GM12874 (cell line): Measurements from ENCODE around the gene ATP10B.

ENCODE experiments used
- TF ChIP-seq, protein P1 (sequence below): IDR thresholded peaks from 2 replicates; pipeline ENCODE4 v1.5.1; 2011; ENCODE audit warnings: low read depth, mild to moderate bottlenecking, control low read depth, low read length, moderate library complexity; ENCODE audit not compliant: insufficient read depth

ATP10B gene

DNA sequence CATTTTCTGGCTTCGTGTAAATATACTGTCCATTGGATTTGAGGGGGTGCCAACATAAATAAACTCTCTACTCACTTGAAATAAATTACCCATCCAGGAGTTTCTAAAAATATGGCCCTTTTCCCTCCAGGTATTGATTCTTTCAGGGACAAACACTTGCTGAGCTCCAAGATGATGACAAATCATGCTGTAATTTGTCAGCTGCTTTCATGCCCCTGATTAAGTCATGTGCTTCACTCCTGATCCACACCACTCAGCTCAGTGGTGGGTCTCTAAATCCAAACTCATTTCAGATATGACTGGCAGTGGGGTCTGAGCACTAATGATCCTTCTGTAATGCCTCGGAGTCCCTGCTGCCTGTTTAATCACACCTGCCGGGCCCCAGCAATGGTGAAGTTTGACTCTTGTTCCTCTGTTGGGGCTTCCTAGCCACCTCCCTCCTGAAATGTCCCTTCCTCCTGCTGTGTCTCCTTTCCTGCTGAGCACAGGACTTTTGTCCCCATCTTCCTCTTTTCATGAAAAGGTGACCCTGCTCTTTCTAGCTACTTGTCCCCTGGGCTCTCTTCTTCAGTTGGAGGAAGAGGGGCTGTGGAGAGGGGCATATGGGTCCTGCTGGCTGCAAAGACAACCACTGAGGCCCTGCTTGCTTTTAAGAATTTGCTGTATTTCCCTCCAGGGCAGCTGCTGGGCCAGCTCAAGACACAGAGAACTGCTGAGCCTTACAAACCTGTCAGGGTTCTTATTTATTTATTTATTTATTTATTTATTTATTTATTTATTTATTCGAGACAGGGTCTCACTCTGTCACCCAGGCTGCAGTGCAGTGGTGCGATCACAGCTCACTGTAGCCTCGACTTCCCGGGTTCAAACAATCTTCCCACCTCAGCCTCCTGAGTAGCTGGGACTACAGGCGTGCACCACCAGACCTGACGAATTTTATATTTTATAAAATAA is 200.0 kb downstream of the ATP10B start:
- TF ChIP-seq, protein P1, sequence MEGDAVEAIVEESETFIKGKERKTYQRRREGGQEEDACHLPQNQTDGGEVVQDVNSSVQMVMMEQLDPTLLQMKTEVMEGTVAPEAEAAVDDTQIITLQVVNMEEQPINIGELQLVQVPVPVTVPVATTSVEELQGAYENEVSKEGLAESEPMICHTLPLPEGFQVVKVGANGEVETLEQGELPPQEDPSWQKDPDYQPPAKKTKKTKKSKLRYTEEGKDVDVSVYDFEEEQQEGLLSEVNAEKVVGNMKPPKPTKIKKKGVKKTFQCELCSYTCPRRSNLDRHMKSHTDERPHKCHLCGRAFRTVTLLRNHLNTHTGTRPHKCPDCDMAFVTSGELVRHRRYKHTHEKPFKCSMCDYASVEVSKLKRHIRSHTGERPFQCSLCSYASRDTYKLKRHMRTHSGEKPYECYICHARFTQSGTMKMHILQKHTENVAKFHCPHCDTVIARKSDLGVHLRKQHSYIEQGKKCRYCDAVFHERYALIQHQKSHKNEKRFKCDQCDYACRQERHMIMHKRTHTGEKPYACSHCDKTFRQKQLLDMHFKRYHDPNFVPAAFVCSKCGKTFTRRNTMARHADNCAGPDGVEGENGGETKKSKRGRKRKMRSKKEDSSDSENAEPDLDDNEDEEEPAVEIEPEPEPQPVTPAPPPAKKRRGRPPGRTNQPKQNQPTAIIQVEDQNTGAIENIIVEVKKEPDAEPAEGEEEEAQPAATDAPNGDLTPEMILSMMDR = no peak

DNA sequence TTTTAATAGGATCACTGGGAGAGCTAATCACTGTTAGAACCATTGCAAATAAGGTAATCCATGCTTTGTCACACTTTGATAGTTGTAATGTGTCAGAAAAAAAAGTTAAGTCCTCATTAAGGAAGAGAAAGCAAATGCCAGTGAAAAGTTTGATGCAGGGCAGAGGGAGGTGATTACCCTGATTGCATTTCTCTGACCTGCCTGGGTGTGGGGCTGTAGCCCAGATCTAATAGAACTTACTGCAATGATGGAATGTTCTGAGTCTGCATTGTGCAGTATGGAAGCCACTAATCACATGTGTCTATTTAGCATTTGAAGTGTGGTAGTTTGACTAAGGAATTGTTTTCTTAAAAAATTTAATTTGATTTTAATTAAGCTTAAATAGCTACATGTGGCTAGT is 202.7 kb downstream of the ATP10B start:
- TF ChIP-seq, protein P1 = peak; percentile 43; the same call in 1 of the 2 replicates

DNA sequence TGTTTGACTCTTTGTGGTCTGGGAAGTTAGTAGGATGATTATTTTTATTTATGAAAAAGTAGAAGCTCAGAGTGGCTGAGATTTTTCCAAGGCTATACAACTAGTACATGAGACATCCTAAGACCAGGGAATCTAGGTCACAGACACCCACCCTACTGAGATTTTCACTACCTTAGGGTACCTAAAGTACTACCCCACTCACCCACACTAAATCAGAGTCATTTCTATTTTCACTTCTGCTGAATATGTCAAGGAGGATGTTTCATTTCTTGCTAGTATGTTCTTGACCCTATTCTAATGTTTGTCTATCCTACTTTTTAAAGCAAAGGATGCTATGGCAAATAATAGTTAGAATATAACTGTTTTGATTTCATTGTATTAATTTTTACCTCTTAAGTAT is 206.0 kb downstream of the ATP10B start:
- TF ChIP-seq, protein P1 = no peak

DNA sequence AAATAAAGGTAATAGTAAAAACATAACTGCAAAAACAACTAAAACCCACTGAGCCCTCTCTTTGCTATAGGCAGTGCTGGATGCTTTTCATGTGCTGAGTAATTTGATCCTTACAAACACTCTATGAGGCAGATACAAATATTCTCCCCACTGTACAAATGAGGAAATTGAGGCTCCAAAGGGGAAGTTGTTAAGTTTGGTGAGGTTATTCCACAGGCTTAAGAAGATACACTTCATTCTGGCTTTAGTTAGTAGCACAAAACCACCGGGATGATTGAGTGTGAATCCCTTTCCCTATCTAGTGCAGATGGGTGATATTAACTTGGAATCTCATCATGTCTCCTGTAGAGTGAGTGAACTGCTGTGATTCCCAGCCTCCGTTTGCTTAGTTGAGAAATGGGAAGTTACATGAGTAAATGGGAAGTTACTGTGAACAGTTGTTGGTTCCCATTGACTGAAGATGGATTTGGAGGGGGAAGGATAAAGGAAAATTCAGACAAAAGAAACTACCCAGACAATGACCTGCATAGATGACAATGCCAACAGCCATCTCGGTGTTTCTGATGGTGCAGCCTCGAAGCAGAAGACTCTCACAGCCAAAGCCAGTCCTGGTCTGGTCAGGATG is 208.3 kb downstream of the ATP10B start:
- TF ChIP-seq, protein P1 = no peak

DNA sequence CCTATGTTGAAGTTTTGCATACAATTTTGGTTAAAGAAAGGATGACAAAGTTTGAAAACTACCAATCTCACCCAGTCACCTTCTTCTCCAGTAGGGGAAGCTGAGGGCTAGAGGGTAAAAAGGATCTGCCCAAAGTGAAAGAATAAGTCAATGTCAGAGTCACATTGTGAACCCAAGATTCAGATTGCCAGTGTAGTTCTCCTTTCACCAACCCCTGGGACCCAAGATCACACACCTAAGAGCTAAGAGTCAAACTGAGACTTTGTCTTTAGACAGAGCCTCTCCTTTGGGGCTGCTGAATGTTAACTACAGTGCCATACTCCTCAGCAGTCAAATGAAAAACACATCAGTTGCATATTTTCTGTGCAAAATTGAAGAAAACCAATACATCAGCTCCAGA is 210.6 kb downstream of the ATP10B start:
- TF ChIP-seq, protein P1 = no peak

DNA sequence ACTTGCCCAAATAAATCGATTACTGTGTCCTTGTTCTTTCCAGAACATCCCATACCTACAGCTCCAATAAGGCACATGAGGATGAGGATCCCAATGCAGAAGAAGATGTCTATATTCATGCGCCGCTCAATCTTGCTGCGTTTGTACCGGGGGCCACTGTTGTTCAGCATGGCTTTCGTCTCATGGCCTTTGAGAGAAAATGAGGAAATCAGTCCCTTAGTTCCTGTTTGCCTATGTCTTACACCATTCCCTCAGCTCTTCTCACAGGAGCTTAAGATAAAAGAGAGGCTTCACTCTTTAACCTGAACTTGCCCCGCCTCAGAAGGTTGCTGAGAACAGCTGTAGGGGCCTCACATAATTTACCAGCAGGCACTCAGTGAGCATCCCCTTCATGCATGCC is 211.6 kb downstream of the ATP10B start:
- TF ChIP-seq, protein P1 = no peak

DNA sequence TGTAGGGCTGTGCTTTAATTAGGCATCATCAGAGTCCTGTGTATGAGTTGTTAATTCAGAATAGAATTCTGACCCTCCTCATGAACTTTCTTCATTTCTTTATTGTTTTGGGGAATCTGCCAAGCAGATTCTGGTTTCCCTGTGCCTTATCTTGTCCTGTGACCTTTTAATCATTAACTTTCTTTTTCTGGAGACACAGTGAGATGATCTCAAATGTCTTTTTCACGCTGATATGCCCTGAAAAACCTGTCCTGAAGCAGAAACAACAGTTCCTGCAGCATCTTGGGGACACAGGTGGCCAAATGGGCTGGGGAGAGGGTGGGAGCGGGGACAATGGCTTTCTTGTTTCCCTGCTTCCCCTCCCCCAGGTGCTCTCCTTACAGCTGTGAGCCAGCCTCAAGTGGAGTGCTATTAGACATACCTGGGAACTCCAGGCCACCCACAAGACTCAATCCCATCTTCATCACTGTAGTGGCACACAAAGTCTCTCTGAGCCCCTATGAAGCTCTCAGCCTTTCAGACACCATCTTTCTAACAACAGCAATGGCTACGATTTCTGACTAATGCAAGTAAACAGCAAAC is 213.8 kb downstream of the ATP10B start:
- TF ChIP-seq, protein P1 = no peak
